HUES6 (cell line): ENCODE results near the gene INTS11.
A peak's percentile ranks its signal among the peaks of the same experiment; 100 is the strongest.
"Not testable (repeated sequence)": the region's sequence is repeated elsewhere in the genome, so short reads cannot be mapped to it uniquely, and the experiment has no call there.

Experiments used
- H3K27ac ChIP-seq: 2 replicates; pipeline ENCODE4 v1.7.0; 2013; ENCODE audit warnings: low read depth, mild to moderate bottlenecking, low read length, inconsistent platforms
- H3K27me3 ChIP-seq: 2 replicates; pipeline ENCODE4 v1.6.1; 2013; ENCODE audit warnings: low read length; ENCODE audit not compliant: control insufficient read depth, insufficient read depth
- H3K36me3 ChIP-seq: 2 replicates; pipeline ENCODE4 v1.6.1; 2013; ENCODE audit warnings: low read length; ENCODE audit not compliant: control insufficient read depth, insufficient read depth
- H3K4me1 ChIP-seq: 2 replicates; pipeline ENCODE4 v1.6.1; 2013; ENCODE audit warnings: low read length; ENCODE audit not compliant: control insufficient read depth, insufficient read depth
- H3K4me3 ChIP-seq: 2 replicates; pipeline ENCODE4 v1.5.1; 2013; ENCODE audit warnings: low read depth, low read length
- H3K9ac ChIP-seq: one replicate; pipeline ENCODE4 v1.6.1; 2013; ENCODE audit warnings: mild to moderate bottlenecking, low read length
- H3K9me3 ChIP-seq: 2 replicates; pipeline ENCODE4 v1.6.1; 2013; ENCODE audit warnings: low read depth, low read length; ENCODE audit not compliant: control insufficient read depth, insufficient read depth

INTS11 gene

GRCh38 chr1:1324524-1325287 lies at the start of gene INTS11, which contains the start of gene CPTP:
TSS of gene INTS11 (minus strand) at chr1:1324660. CDS start at chr1:1324608, 52 bp downstream.
TSS of gene CPTP (plus strand) at chr1:1324802. CDS start at chr1:1326911, 2,109 bp downstream.
- no peaks in the 10 kb centered on the region for H3K4me1 ChIP-seq
- H3K27me3 ChIP-seq: no peaks in the 10 kb centered on the region
- peak within 1 kb of the TSS; percentile 86 for H3K27ac ChIP-seq
- H3K9ac ChIP-seq: peak within 1 kb of the TSS; percentile 94
- no peaks in the 10 kb centered on the region for H3K9me3 ChIP-seq
- H3K36me3 ChIP-seq: peaks cover 23% of the 10 kb centered on the region
- H3K4me3 ChIP-seq: peak within 1 kb of the TSS; percentile 99

- H3K27ac ChIP-seq: no peak overlapping the region
- H3K4me1 ChIP-seq: peaks cover 9% of the 10 kb centered on the region; the same call in 1 of the 2 replicates
Measured at GRCh38 chr1:1373815-1374588, 49.5 kb upstream of the INTS11 start.

GRCh38 chr1:1373051-1373814 lies 48.8 kb upstream of the INTS11 start:
- H3K36me3 ChIP-seq: peaks cover 18% of the 10 kb centered on the region
- H3K4me3 ChIP-seq: 0 out of 2 replicates have a peak overlapping the region, but pooled peaks have one; percentile 85
- H3K9me3 ChIP-seq: no peaks in the 10 kb centered on the region
- no peak overlapping the region for H3K27ac ChIP-seq
- peaks cover 9% of the 10 kb centered on the region; the same call in 1 of the 2 replicates for H3K4me1 ChIP-seq
- H3K27me3 ChIP-seq: no peaks in the 10 kb centered on the region
- no peak overlapping the region for H3K9ac ChIP-seq

More at GRCh38 chr1:1373815-1374588, 49.5 kb upstream of the INTS11 start:
- Histone ChIP-seq H3K9ac (peak overlapping the region; percentile 88), H3K9me3 (no peaks in the 10 kb centered on the region), H3K36me3 (peaks cover 18% of the 10 kb centered on the region), H3K4me3 (peak overlapping the region; percentile 85), H3K27me3 (no peaks in the 10 kb centered on the region)

GRCh38 chr1:1371746-1372711 lies 47.6 kb upstream of the INTS11 start:
- Histone ChIP-seq H3K9ac (no peak overlapping the region), H3K4me3 (no peak overlapping the region)

GRCh38 chr1:1371364-1371745 lies 46.9 kb upstream of the INTS11 start:
- H3K27ac ChIP-seq: no peak overlapping the region
- no peak overlapping the region for H3K4me3 ChIP-seq
- H3K9ac ChIP-seq: no peak overlapping the region
- peaks cover 9% of the 10 kb centered on the region; the same call in 1 of the 2 replicates for H3K4me1 ChIP-seq
- H3K27me3 ChIP-seq: no peaks in the 10 kb centered on the region
- peaks cover 18% of the 10 kb centered on the region for H3K36me3 ChIP-seq
- H3K9me3 ChIP-seq: peaks cover 11% of the 10 kb centered on the region

More at GRCh38 chr1:1371746-1372711, 47.6 kb upstream of the INTS11 start:
- Histone ChIP-seq H3K36me3 (peaks cover 18% of the 10 kb centered on the region), H3K27me3 (no peaks in the 10 kb centered on the region), H3K9me3 (peaks cover 5% of the 10 kb centered on the region), H3K27ac (no peak overlapping the region), H3K4me1 (peaks cover 9% of the 10 kb centered on the region; the same call in 1 of the 2 replicates)

GRCh38 chr1:1370771-1371300 lies 46.4 kb upstream of the INTS11 start:
- peaks cover 17% of the 10 kb centered on the region for H3K9me3 ChIP-seq
- H3K4me3 ChIP-seq: no peak overlapping the region
- H3K4me1 ChIP-seq: peaks cover 5% of the 10 kb centered on the region; the same call in 1 of the 2 replicates
- peaks cover 18% of the 10 kb centered on the region for H3K36me3 ChIP-seq
- H3K9ac ChIP-seq: no peak overlapping the region
- H3K27ac ChIP-seq: no peak overlapping the region
- H3K27me3 ChIP-seq: no peaks in the 10 kb centered on the region

GRCh38 chr1:1370094-1370493 lies 45.6 kb upstream of the INTS11 start:
- H3K9ac ChIP-seq, H3K27me3 ChIP-seq, H3K4me1 ChIP-seq, H3K4me3 ChIP-seq, H3K27ac ChIP-seq: not testable (repeated sequence)
- H3K9me3 ChIP-seq: peaks cover 18% of the 10 kb centered on the region
- peaks cover 18% of the 10 kb centered on the region for H3K36me3 ChIP-seq

GRCh38 chr1:1367315-1367714 lies 42.9 kb upstream of the INTS11 start:
- H3K36me3 ChIP-seq: peaks cover 7% of the 10 kb centered on the region; the same call in 1 of the 2 replicates
- H3K27ac ChIP-seq: no peak overlapping the region
- H3K4me3 ChIP-seq: no peak overlapping the region
- H3K4me1 ChIP-seq: no peaks in the 10 kb centered on the region
- no peaks in the 10 kb centered on the region for H3K27me3 ChIP-seq
- no peak overlapping the region for H3K9ac ChIP-seq
- H3K9me3 ChIP-seq: peaks cover 18% of the 10 kb centered on the region

GRCh38 chr1:1366699-1367066 lies 42.2 kb upstream of the INTS11 start:
- H3K9me3 ChIP-seq: peaks cover 18% of the 10 kb centered on the region
- peaks cover 5% of the 10 kb centered on the region; the same call in 1 of the 2 replicates for H3K36me3 ChIP-seq
- H3K9ac ChIP-seq: no peak overlapping the region
- no peak overlapping the region for H3K4me3 ChIP-seq
- peaks cover 6% of the 10 kb centered on the region; the same call in 1 of the 2 replicates for H3K4me1 ChIP-seq
- no peak overlapping the region for H3K27ac ChIP-seq
- H3K27me3 ChIP-seq: no peaks in the 10 kb centered on the region
